Left renal pelvis (tissue), 4 donors: Measurements from ENCODE around the gene VRTN. TPM values are rescaled to one million over a fixed set of nuclear protein-coding genes. Genes with fewer than 3 reads are reported as not detected.

Source experiments
- DNase-seq, 4 donors: peaks; one replicate each; pipeline ENCODE4 v3.0.0-alpha.2; 2013; ENCODE audit warnings: low read depth in 4 of 4, low spot score in 3 of 4
- polyA plus RNA-seq, 4 donors: library from polyadenylated mRNA; unstranded; fragments of 120-200 nt; gene quantifications; one replicate each; pipeline ENCODE4 v1.2.1, GENCODE V29; 2013; ENCODE audit not compliant: insufficient read length in 4 of 4

VRTN gene
- polyA plus RNA-seq, 4 donors: not detected

DNA sequence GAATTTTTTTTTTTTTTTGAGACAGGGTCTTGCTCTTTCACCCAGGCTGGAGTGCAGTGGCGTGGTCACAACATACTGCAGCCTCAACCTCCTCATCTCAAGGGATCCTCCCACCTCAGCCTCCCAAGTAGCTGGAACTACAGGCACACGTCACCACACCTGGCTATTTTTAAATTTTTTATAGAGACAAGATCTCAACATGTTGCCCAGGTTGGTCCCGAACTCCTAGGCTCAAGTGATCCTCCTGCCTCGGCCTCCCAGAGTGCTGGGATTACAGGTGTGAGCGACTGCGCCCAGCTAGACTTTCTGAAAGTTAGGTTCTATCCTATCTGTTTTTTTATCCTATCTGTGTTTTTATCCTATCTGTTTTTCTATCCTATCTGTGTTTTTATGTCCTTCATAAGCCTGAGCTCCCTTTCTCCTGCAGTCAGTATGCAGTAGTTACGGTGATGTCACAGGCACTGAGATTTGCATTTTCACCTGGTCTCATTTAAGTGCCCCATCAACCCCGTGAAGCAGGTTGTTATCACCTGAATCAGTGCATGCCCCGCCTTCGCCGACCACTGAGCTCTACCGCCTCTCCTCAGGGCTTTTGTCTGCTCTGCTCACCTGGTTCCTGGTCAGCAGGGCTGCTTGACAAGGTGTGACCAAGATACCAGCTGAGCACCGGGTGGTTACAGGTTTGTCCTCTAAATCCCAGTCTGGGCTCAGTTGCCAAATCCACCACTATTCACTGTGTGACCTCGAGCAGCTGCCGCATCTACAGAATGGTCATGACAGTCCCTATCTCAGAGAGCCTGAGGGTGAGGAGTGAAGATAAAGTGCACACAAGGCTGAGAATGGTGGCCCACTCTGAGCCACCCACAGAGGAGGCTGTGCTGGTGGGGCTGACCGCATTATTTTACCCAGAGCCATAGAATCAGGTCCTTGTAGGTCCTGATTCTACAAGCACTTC is 44.6 kb downstream of the VRTN start:
- DNase-seq: no peak

DNA sequence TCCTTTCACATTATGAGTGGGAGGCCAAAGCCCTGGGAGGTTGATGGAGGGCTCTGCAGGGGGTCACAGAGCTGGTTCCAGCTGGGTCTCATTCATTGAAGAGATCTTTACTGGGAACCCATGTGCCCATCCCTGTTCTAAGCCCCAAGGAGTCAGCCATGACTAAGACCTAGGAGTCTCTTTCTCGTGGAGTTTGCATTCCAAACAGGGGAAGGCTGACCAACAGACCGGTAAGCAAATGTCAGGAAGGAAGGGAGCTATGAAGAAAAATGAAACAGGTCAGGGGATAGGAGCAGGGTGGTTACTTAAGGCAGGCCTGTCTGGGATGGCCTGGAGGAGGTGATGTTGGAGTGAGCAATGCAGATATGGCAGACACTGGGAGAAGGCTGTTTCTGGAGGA is 46.3 kb downstream of the VRTN start:
- DNase-seq: no peak

GRCh38 chr14:74395094-74395493 is 46.8 kb downstream of the VRTN start:
- no peak for DNase-seq

GRCh38 chr14:74400031-74400685 is 51.9 kb downstream of the VRTN start:
- no peak for DNase-seq

- DNase-seq: no peak
Measured at GRCh38 chr14:74400919-74401503, 52.7 kb downstream of the VRTN start.

- no peak for DNase-seq
Measured at GRCh38 chr14:74401504-74402241, 53.4 kb downstream of the VRTN start.

DNA sequence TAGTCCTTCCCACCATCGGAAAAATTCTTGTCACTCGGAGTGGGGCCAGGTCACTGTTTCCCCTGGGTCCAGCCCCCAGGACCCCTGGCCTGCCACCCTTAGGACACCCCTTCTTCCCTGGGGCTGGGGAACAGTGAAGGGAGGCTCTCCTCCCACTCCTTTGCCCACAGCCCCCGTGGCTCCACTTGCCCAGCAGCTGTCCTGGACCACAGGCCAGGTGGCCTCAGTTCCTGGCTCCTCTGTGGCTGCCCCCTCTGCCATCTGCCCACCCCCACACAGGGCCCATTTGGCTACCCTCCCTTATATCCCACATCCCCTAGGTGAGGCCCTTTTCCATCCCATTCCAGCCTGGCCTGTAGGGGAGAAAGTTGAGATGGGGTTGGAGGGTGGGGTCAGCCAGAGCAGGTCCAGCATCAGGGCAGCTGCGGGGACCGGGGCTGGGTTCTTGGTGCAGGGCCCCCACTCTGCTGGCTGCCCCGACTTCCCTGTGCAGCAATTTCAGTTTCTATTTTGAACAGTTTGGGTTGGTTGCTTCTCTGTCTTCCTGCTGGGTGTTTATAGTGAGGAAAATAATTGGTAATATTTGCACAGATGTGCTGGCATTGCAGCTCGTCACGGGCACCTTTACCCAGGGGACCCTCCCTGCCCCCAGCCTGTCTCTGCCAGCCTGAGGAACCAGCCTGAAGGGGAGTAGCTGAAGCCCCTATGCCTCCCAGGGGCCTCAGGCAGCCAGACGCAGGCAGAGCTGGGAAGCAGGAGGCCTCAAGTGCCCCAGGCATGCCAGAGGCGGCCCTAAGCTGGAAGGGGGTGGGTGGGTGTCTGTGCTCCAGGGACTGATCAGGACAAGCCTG is 54.4 kb downstream of the VRTN start:
- DNase-seq: no peak

GRCh38 chr14:74403619-74404417 is 55.5 kb downstream of the VRTN start:
- DNase-seq: no peak

GRCh38 chr14:74404435-74404834 is 56.2 kb downstream of the VRTN start:
- no peak for DNase-seq

DNA sequence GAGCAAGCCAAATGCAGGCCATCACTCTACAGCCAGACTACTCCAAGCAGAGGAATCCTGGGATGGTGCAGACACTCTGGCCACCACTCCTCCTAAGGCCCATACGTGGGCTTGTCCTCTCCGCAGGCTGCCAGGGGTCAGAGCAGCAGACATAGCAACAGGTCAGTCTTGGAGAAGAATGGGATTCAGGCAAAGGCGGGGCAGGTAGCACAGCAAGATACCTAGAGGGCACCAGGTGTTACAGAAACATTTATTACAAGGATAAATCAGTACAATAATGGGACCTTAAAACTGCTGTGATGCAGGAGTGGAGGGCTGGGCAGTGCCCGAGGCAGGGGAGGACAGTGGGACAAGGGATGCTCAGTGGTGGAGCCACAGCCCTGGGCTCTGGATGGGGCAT is 57.4 kb downstream of the VRTN start:
- no peak for DNase-seq

- no peak for DNase-seq
Measured at GRCh38 chr14:74407021-74407800, 58.9 kb downstream of the VRTN start.

GRCh38 chr14:74407801-74408154 is 59.5 kb downstream of the VRTN start:
- DNase-seq: no peak

- no peak for DNase-seq
Measured at GRCh38 chr14:74408870-74409269, 60.6 kb downstream of the VRTN start.

GRCh38 chr14:74409441-74409840 is 61.2 kb downstream of the VRTN start:
- no peak for DNase-seq
